Endodermal cell (in vitro differentiated cells): ENCODE data around the gene NTSR1. TPM values are rescaled to one million over a fixed set of nuclear protein-coding genes. Genes with fewer than 3 reads are reported as not detected.

Experiments used
- DNase-seq: peaks from one replicate; pipeline ENCODE4 v3.0.0-alpha.2; 2017
- H3K27ac ChIP-seq: 2 replicates; pipeline ENCODE4 v1.5.1; 2013; ENCODE audit warnings: mild to moderate bottlenecking, low read depth, low read length, moderate library complexity
- H3K27me3 ChIP-seq: 2 replicates; pipeline ENCODE4 v1.6.1; 2013; ENCODE audit warnings: mild to moderate bottlenecking, low read length, moderate library complexity; ENCODE audit not compliant: insufficient read depth, control insufficient read depth, poor library complexity, severe bottlenecking
- H3K36me3 ChIP-seq: 2 replicates; pipeline ENCODE4 v1.7.0; 2013; ENCODE audit warnings: mild to moderate bottlenecking, low read length, moderate library complexity; ENCODE audit not compliant: control insufficient read depth, insufficient read depth
- H3K4me1 ChIP-seq: one replicate; pipeline ENCODE4 v1.7.0; 2013; ENCODE audit warnings: low read length; ENCODE audit not compliant: control insufficient read depth, insufficient read depth
- H3K4me3 ChIP-seq: 2 replicates; pipeline ENCODE4 v1.5.1; 2013; ENCODE audit warnings: mild to moderate bottlenecking, low read length, moderate library complexity
- H3K9ac ChIP-seq: 2 replicates; pipeline ENCODE4 v1.6.1; 2013; ENCODE audit warnings: mild to moderate bottlenecking, low read length, moderate library complexity; ENCODE audit not compliant: poor library complexity, severe bottlenecking; ENCODE audit errors: extremely low read depth
- H3K9me3 ChIP-seq: 2 replicates; pipeline ENCODE4 v1.6.1; 2013; ENCODE audit warnings: mild to moderate bottlenecking, low read length, moderate library complexity; ENCODE audit not compliant: control insufficient read depth
- H3K27ac Mint-ChIP-seq: 2 replicates; pipeline ENCODE4 v1.8.0; 2020; ENCODE audit warnings: mixed read lengths
- H3K27me3 Mint-ChIP-seq: 2 replicates; pipeline ENCODE4 v1.8.0; 2021; ENCODE audit warnings: mild to moderate bottlenecking, mixed read lengths; ENCODE audit not compliant: insufficient read depth
- H3K36me3 Mint-ChIP-seq: 2 replicates; pipeline ENCODE4 v1.8.0; 2020; ENCODE audit warnings: low read depth, mixed read lengths
- H3K4me1 Mint-ChIP-seq: 2 replicates; pipeline ENCODE4 v1.8.0; 2020; ENCODE audit warnings: mixed read lengths
- H3K4me3 Mint-ChIP-seq: 2 replicates; pipeline ENCODE4 v1.8.0; 2020; ENCODE audit warnings: mild to moderate bottlenecking, moderate library complexity, mixed read lengths
- H3K9me3 Mint-ChIP-seq: 2 replicates; pipeline ENCODE4 v1.8.0; 2020; ENCODE audit warnings: mild to moderate bottlenecking, mixed read lengths
- WGBS, 2 experiments: methylation state at CpG; one replicate each; pipeline versions ENCODE4 v1.1.5 to v1.1.7; 2013; ENCODE audit warnings: missing lambda C conversion rate in 2 of 2, mixed read lengths in 1 of 2; ENCODE audit not compliant: insufficient coverage in 1 of 2, insufficient read length in 1 of 2; 5-methylcytosine and 5-hydroxymethylcytosine counted together
- total RNA-seq, 2 donors: library from RNA; stranded (reverse); fragmentation: NEBNext Ultra II Directional in 1 of 2; extraction: Animal tissue kit (Norgen Biotek cat#: 25700) in 1 of 2; gene quantifications; 2 replicates in 1 of 2; 3 replicates in 1 of 2; pipeline ENCODE4 v1.2.1, GENCODE V29; 2021
- TF ChIP-seq, protein P1 (sequence below): fragments of 200-600 bp; sonication (generic); conservative IDR thresholded peaks from 2 replicates; pipeline ENCODE4 v1.5.0; 2021; ENCODE audit warnings: antibody characterized with exemption, mild to moderate bottlenecking

The NTSR1 gene
- total RNA-seq, 2 donors from 2014 or later = 0.11 to 0.62 TPM

GRCh38 chr20:62734881-62735280 is 26.2 kb downstream of the NTSR1 start:
- Mint-ChIP-seq H3K36me3 (no peaks in the 10 kb centered on the region), H3K4me1 (no peaks in the 10 kb centered on the region), H3K27me3 (peaks cover 3% of the 10 kb centered on the region), H3K27ac (no peak overlapping the region), H3K4me3 (no peak overlapping the region), H3K9me3 (no peaks in the 10 kb centered on the region)
- TF ChIP-seq, protein P1, sequence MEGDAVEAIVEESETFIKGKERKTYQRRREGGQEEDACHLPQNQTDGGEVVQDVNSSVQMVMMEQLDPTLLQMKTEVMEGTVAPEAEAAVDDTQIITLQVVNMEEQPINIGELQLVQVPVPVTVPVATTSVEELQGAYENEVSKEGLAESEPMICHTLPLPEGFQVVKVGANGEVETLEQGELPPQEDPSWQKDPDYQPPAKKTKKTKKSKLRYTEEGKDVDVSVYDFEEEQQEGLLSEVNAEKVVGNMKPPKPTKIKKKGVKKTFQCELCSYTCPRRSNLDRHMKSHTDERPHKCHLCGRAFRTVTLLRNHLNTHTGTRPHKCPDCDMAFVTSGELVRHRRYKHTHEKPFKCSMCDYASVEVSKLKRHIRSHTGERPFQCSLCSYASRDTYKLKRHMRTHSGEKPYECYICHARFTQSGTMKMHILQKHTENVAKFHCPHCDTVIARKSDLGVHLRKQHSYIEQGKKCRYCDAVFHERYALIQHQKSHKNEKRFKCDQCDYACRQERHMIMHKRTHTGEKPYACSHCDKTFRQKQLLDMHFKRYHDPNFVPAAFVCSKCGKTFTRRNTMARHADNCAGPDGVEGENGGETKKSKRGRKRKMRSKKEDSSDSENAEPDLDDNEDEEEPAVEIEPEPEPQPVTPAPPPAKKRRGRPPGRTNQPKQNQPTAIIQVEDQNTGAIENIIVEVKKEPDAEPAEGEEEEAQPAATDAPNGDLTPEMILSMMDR = no peak
- 86 to 91% methylated on average over 6 to 15 of the region's 15 CpGs for WGBS, 2 experiments
- no peaks in the 10 kb centered on the region for H3K36me3 ChIP-seq
- no peak for DNase-seq
- H3K27ac ChIP-seq = no peak overlapping the region
- H3K9me3 ChIP-seq = no peaks in the 10 kb centered on the region
- no peak overlapping the region for H3K9ac ChIP-seq
- no peaks in the 10 kb centered on the region for H3K4me1 ChIP-seq
- no peak overlapping the region for H3K4me3 ChIP-seq
- H3K27me3 ChIP-seq = peaks cover 6% of the 10 kb centered on the region

GRCh38 chr20:62735331-62735821 is 26.7 kb downstream of the NTSR1 start:
- TF ChIP-seq, protein P1 = no peak
- no peak overlapping the region for H3K4me3 Mint-ChIP-seq
- no peak overlapping the region for H3K27ac Mint-ChIP-seq
- no peak for DNase-seq
- peaks cover 6% of the 10 kb centered on the region for H3K27me3 ChIP-seq
- H3K27me3 Mint-ChIP-seq = peaks cover 3% of the 10 kb centered on the region
- no peak overlapping the region for H3K4me3 ChIP-seq
- no peaks in the 10 kb centered on the region for H3K4me1 Mint-ChIP-seq
- H3K4me1 ChIP-seq = no peaks in the 10 kb centered on the region
- H3K36me3 ChIP-seq = no peaks in the 10 kb centered on the region
- H3K9me3 ChIP-seq = no peaks in the 10 kb centered on the region
- 86 to 87% methylated on average over 15 to 19 of the region's 19 CpGs for WGBS, 2 experiments
- no peaks in the 10 kb centered on the region for H3K9me3 Mint-ChIP-seq
- no peak overlapping the region for H3K9ac ChIP-seq
- H3K27ac ChIP-seq = no peak overlapping the region
- no peaks in the 10 kb centered on the region for H3K36me3 Mint-ChIP-seq

- Mint-ChIP-seq H3K4me1 (no peaks in the 10 kb centered on the region), H3K4me3 (no peak overlapping the region), H3K27me3 (peaks cover 3% of the 10 kb centered on the region), H3K36me3 (no peaks in the 10 kb centered on the region), H3K9me3 (no peaks in the 10 kb centered on the region), H3K27ac (no peak overlapping the region)
- Histone ChIP-seq H3K9me3 (no peaks in the 10 kb centered on the region), H3K36me3 (no peaks in the 10 kb centered on the region), H3K4me3 (no peak overlapping the region), H3K27me3 (peaks cover 6% of the 10 kb centered on the region), H3K4me1 (no peaks in the 10 kb centered on the region), H3K27ac (no peak overlapping the region), H3K9ac (no peak overlapping the region)
- 90 to 96% methylated on average over 6 to 8 of the region's 8 CpGs for WGBS, 2 experiments
- TF ChIP-seq, protein P1 = no peak
- no peak for DNase-seq
Measured at GRCh38 chr20:62736026-62736406, 27.4 kb downstream of the NTSR1 start.
